SK-N-SH (cell line): Measurements from ENCODE around the gene AADACL4.

Source experiments
- CTCF ChIP-seq: fragments of 200-600 bp; sonication (generic); IDR thresholded peaks from 2 replicates; pipeline ENCODE4 v1.6.1; 2017; ENCODE audit warnings: antibody characterized with exemption, mild to moderate bottlenecking, moderate library complexity
- FOXM1 ChIP-seq: IDR thresholded peaks from 2 replicates; pipeline ENCODE4 v1.4.0; 2012; ENCODE audit warnings: low read depth, mild to moderate bottlenecking
- GATA2 ChIP-seq: sonication (generic); formaldehyde crosslinking; IDR thresholded peaks from 2 replicates; pipeline ENCODE4 v1.5.0; 2020; ENCODE audit warnings: mild to moderate bottlenecking, missing genetic modification reagents
- JUND ChIP-seq: IDR thresholded peaks from 2 replicates; pipeline ENCODE4 v1.4.0; 2012
- NRF1 ChIP-seq: IDR thresholded peaks from 2 replicates; pipeline ENCODE4 v1.6.1; 2012; ENCODE audit warnings: low read depth, mild to moderate bottlenecking, low read length
- POLR2AphosphoS5 ChIP-seq: IDR thresholded peaks from 2 replicates; pipeline ENCODE4 v1.6.1; 2012; ENCODE audit warnings: low read depth, low read length
- SMC3 ChIP-seq: IDR thresholded peaks from 2 replicates; pipeline ENCODE4 v1.6.1; 2012; ENCODE audit warnings: low read depth, low read length, improper control_type of control experiment
- TCF12 ChIP-seq: IDR thresholded peaks from 2 replicates; pipeline ENCODE4 v1.4.0; 2012
- USF1 ChIP-seq: IDR thresholded peaks from 2 replicates; pipeline ENCODE4 v1.4.0; 2012; ENCODE audit warnings: low read depth, borderline replicate concordance
- YY1 ChIP-seq: IDR thresholded peaks from 2 replicates; pipeline ENCODE4 v1.4.0; 2012; ENCODE audit warnings: low read depth, mild to moderate bottlenecking

GRCh38 chr1:12600335-12600734 lies 43.5 kb upstream of the AADACL4 start:
- TF ChIP-seq SMC3 (no peak), GATA2 (CRISPR knock-in tag) (no peak), USF1 (no peak), YY1 (no peak), FOXM1 (no peak), CTCF (no peak), POLR2AphosphoS5 (no peak), JUND (no peak), NRF1 (no peak), TCF12 (no peak)
